ENCODE results near the gene CHMP2B.
"Not testable (repeated sequence)": the region's sequence is repeated elsewhere in the genome, so short reads cannot be mapped to it uniquely, and the experiment has no call there.

CHMP2B gene

GRCh38 chr3:87260270-87260669 lies 33.2 kb downstream of the CHMP2B start:
- no peak overlapping the region for H3K27ac Mint-ChIP-seq

GRCh38 chr3:87261925-87262324 lies 34.8 kb downstream of the CHMP2B start:
- ATAC-seq, result no peak
- Mint-ChIP-seq H3K4me1 (peaks cover 3% of the 10 kb centered on the region), H3K36me3 (ENCODE audit: low read depth) (no peaks in the 10 kb centered on the region), H3K27me3 (no peaks in the 10 kb centered on the region), H3K9me3 (no peaks in the 10 kb centered on the region), H3K27ac (no peak overlapping the region), H3K4me3 (no peak overlapping the region)
- DNase-seq, result no peak

More at GRCh38 chr3:87260270-87260669, 33.2 kb downstream of the CHMP2B start:
- peaks cover 3% of the 10 kb centered on the region for H3K4me1 Mint-ChIP-seq
- H3K9me3 Mint-ChIP-seq, result no peaks in the 10 kb centered on the region
- no peak overlapping the region for H3K4me3 Mint-ChIP-seq
- H3K36me3 Mint-ChIP-seq (ENCODE audit: low read depth), result no peaks in the 10 kb centered on the region
- H3K27me3 Mint-ChIP-seq, result no peaks in the 10 kb centered on the region
- no peak for ATAC-seq
- DNase-seq, result peak; percentile 41

GRCh38 chr3:87267953-87268645 lies 41.0 kb downstream of the CHMP2B start:
- no peak overlapping the region for H3K27ac Mint-ChIP-seq

GRCh38 chr3:87268646-87269211 lies 41.6 kb downstream of the CHMP2B start:
- H3K27me3 Mint-ChIP-seq, result no peaks in the 10 kb centered on the region
- H3K27ac Mint-ChIP-seq, result no peak overlapping the region
- H3K4me3 Mint-ChIP-seq, result no peak overlapping the region
- H3K36me3 Mint-ChIP-seq (ENCODE audit: low read depth), result no peaks in the 10 kb centered on the region
- H3K9me3 Mint-ChIP-seq, result no peaks in the 10 kb centered on the region
- ATAC-seq (no peak), DNase-seq (no peak)
- peaks cover 31% of the 10 kb centered on the region for H3K4me1 Mint-ChIP-seq

More at GRCh38 chr3:87267953-87268645, 41.0 kb downstream of the CHMP2B start:
- DNase-seq (no peak), ATAC-seq (no peak)
- Mint-ChIP-seq H3K9me3 (no peaks in the 10 kb centered on the region), H3K36me3 (ENCODE audit: low read depth) (no peaks in the 10 kb centered on the region), H3K27me3 (no peaks in the 10 kb centered on the region), H3K4me3 (no peak overlapping the region), H3K4me1 (peaks cover 27% of the 10 kb centered on the region)

- peaks cover 31% of the 10 kb centered on the region for H3K4me1 Mint-ChIP-seq
- no peaks in the 10 kb centered on the region for H3K9me3 Mint-ChIP-seq
Measured at GRCh38 chr3:87269723-87270122, 42.6 kb downstream of the CHMP2B start.

GRCh38 chr3:87270908-87271700 lies 44.0 kb downstream of the CHMP2B start:
- H3K4me1 Mint-ChIP-seq, result peaks cover 31% of the 10 kb centered on the region
- H3K27me3 Mint-ChIP-seq, result no peaks in the 10 kb centered on the region
- peak; percentile 66 for ATAC-seq
- H3K4me3 Mint-ChIP-seq, result no peak overlapping the region
- no peaks in the 10 kb centered on the region for H3K36me3 Mint-ChIP-seq (ENCODE audit: low read depth)
- H3K9me3 Mint-ChIP-seq, result no peaks in the 10 kb centered on the region
- DNase-seq, result no peak
- peak overlapping the region; percentile 38 for H3K27ac Mint-ChIP-seq

More at GRCh38 chr3:87269723-87270122, 42.6 kb downstream of the CHMP2B start:
- DNase-seq (no peak), ATAC-seq (no peak)
- Mint-ChIP-seq H3K27ac (no peak overlapping the region), H3K4me3 (no peak overlapping the region), H3K36me3 (ENCODE audit: low read depth) (no peaks in the 10 kb centered on the region), H3K27me3 (no peaks in the 10 kb centered on the region)

GRCh38 chr3:87272718-87273341 lies 45.7 kb downstream of the CHMP2B start:
- peaks cover 30% of the 10 kb centered on the region for H3K4me1 Mint-ChIP-seq
- no peak overlapping the region for H3K27ac Mint-ChIP-seq
- no peak overlapping the region for H3K4me3 Mint-ChIP-seq
- ATAC-seq (peak; percentile 43), DNase-seq (no peak)
- H3K36me3 Mint-ChIP-seq (ENCODE audit: low read depth), result no peaks in the 10 kb centered on the region
- no peaks in the 10 kb centered on the region for H3K27me3 Mint-ChIP-seq
- H3K9me3 Mint-ChIP-seq, result no peaks in the 10 kb centered on the region

- DNase-seq (no peak), ATAC-seq (no peak)
- H3K9me3 Mint-ChIP-seq, result no peaks in the 10 kb centered on the region
- no peak within 1 kb of the TSS for H3K4me3 Mint-ChIP-seq
- H3K36me3 Mint-ChIP-seq (ENCODE audit: low read depth), result no peaks in the 10 kb centered on the region
- no peak within 1 kb of the TSS for H3K27ac Mint-ChIP-seq
- peaks cover 13% of the 10 kb centered on the region for H3K4me1 Mint-ChIP-seq
- no peaks in the 10 kb centered on the region for H3K27me3 Mint-ChIP-seq
Measured at GRCh38 chr3:87276484-87276883, 49.4 kb downstream of the CHMP2B start, which contains the start of gene POU1F1. TSS of gene POU1F1 (minus strand) at chr3:87276584. CDS start at chr3:87276462, 122 bp downstream.

- peak; percentile 43 for ATAC-seq
- DNase-seq, result no peak
- Mint-ChIP-seq H3K27me3 (no peaks in the 10 kb centered on the region), H3K27ac (no peak overlapping the region), H3K4me3 (no peak overlapping the region), H3K9me3 (no peaks in the 10 kb centered on the region), H3K4me1 (no peaks in the 10 kb centered on the region), H3K36me3 (ENCODE audit: low read depth) (no peaks in the 10 kb centered on the region)
Measured at GRCh38 chr3:87287011-87287410, 59.9 kb downstream of the CHMP2B start.

- Mint-ChIP-seq H3K4me1 (no peaks in the 10 kb centered on the region), H3K27ac (no peak overlapping the region), H3K4me3 (no peak overlapping the region), H3K27me3 (no peaks in the 10 kb centered on the region), H3K36me3 (ENCODE audit: low read depth) (no peaks in the 10 kb centered on the region), H3K9me3 (no peaks in the 10 kb centered on the region)
- no peak for DNase-seq
- no peak for ATAC-seq
Measured at GRCh38 chr3:87288446-87288845, 61.3 kb downstream of the CHMP2B start.

GRCh38 chr3:87298111-87298718 lies 71.1 kb downstream of the CHMP2B start:
- Mint-ChIP-seq H3K4me1 (no peaks in the 10 kb centered on the region), H3K27ac (no peak overlapping the region), H3K36me3 (ENCODE audit: low read depth) (no peaks in the 10 kb centered on the region), H3K4me3 (no peak overlapping the region), H3K27me3 (no peaks in the 10 kb centered on the region), H3K9me3 (no peaks in the 10 kb centered on the region)
- ATAC-seq (peak; percentile 36), DNase-seq (no peak)

- not testable (repeated sequence) for ATAC-seq; H3K27me3 Mint-ChIP-seq; H3K4me1 Mint-ChIP-seq; H3K9me3 Mint-ChIP-seq; H3K4me3 Mint-ChIP-seq; DNase-seq; H3K36me3 Mint-ChIP-seq (ENCODE audit: low read depth); H3K27ac Mint-ChIP-seq
Measured at GRCh38 chr3:87305031-87305430, 77.9 kb downstream of the CHMP2B start.

All from activated naive CD8-positive, alpha-beta T cell treated with anti-CD3 and anti-CD28 coated beads, Interleukin-2, amount 50 U/mL, for 24 hours (primary cell).